Left lung (tissue), 10 donors: ENCODE data around the gene POLR2F. TPM values are rescaled to one million over a fixed set of nuclear protein-coding genes. Genes with fewer than 3 reads are reported as not detected.
A peak's percentile ranks its signal among the peaks of the same experiment; 100 is the strongest.

Source experiments
- ATAC-seq: fragments of 200-7000 bp; cut with Tn5 transposase; one replicate; pipeline ENCODE4 v1.9.1; 2020; ENCODE audit warnings: moderate library complexity
- DNase-seq, 4 donors: peaks; one replicate each; pipeline ENCODE4 v3.0.0-alpha.2; 2013 to 2020
- H3K27ac ChIP-seq, 2 donors: fragments of 200-600 bp; sonication (generic) in 1 of 2; one replicate each; pipeline versions ENCODE4 v1.5.0 to v1.8.0; 2020 to 2021
- H3K27me3 ChIP-seq, 2 donors: fragments of 200-600 bp; sonication (generic) in 1 of 2; one replicate each; pipeline versions ENCODE4 v1.5.0 to v1.8.0; 2020 to 2021
- H3K36me3 ChIP-seq, 2 donors: fragments of 200-600 bp; sonication (generic) in 1 of 2; one replicate each; pipeline versions ENCODE4 v1.5.0 to v1.8.0; 2020 to 2021
- H3K4me1 ChIP-seq, 2 donors: fragments of 200-600 bp; one replicate each; pipeline ENCODE4 v1.8.0; 2021
- H3K4me3 ChIP-seq, 2 donors: fragments of 200-600 bp; sonication (generic) in 1 of 2; one replicate each; pipeline versions ENCODE4 v1.5.0 to v1.8.0; 2020 to 2021; ENCODE audit warnings: mild to moderate bottlenecking in 1 of 2
- H3K9me3 ChIP-seq, 2 donors: fragments of 200-600 bp; sonication (generic) in 1 of 2; one replicate each; pipeline versions ENCODE4 v1.5.0 to v1.8.0; 2020 to 2021
- intact Hi-C, 2 donors: fragments of 100-400 bp; cut with DNase I; formaldehyde crosslinking; loops; one replicate each; pipeline versions ENCODE4 v1.11.2 to v1.14.2; 2022
- polyA plus RNA-seq, 6 donors: library from polyadenylated mRNA; unstranded; fragments of 120-200 nt; gene quantifications; one replicate each; pipeline ENCODE4 v1.2.1, GENCODE V29; 2013; ENCODE audit not compliant: insufficient read length in 6 of 6
- total RNA-seq, 2 donors: library from RNA; stranded (reverse); fragmentation: NEBNext Ultra II Directional; extraction: Animal tissue kit (Norgen Biotek cat#: 25700); gene quantifications; one replicate each; pipeline ENCODE4 v1.2.1, GENCODE V29; 2021
- TF ChIP-seq, protein P1 (sequence below), 2 donors: fragments of 200-600 bp; sonication (generic) in 1 of 2; IDR thresholded peaks; one replicate each; pipeline versions ENCODE4 v1.5.0 to v1.8.0; 2021; ENCODE audit warnings: antibody characterized with exemption in 2 of 2
- donor health status: DM: no; HTN: yes; CAD: no.
- donor health status: DM: no; HTN: no; CAD: no.

Gene POLR2F
- total and polyA plus RNA-seq, 8 donors = 49.2 to 66.0 (median 60.2) TPM

GRCh38 chr22:37961062-37961461 is 7.6 kb downstream of the POLR2F start:
- TF ChIP-seq, protein P1, sequence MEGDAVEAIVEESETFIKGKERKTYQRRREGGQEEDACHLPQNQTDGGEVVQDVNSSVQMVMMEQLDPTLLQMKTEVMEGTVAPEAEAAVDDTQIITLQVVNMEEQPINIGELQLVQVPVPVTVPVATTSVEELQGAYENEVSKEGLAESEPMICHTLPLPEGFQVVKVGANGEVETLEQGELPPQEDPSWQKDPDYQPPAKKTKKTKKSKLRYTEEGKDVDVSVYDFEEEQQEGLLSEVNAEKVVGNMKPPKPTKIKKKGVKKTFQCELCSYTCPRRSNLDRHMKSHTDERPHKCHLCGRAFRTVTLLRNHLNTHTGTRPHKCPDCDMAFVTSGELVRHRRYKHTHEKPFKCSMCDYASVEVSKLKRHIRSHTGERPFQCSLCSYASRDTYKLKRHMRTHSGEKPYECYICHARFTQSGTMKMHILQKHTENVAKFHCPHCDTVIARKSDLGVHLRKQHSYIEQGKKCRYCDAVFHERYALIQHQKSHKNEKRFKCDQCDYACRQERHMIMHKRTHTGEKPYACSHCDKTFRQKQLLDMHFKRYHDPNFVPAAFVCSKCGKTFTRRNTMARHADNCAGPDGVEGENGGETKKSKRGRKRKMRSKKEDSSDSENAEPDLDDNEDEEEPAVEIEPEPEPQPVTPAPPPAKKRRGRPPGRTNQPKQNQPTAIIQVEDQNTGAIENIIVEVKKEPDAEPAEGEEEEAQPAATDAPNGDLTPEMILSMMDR (IDR thresholded peaks at IDR 0.05) = no peak
- Histone ChIP-seq H3K27me3 (no peaks in the 10 kb centered on the region), H3K36me3 (peaks cover 0 to 94% of the 10 kb centered on the region in 2 donors), H3K9me3 (no peaks in the 10 kb centered on the region), H3K4me3 (no peak overlapping the region), H3K4me1 (peaks cover 0 to 3% of the 10 kb centered on the region in 2 donors), H3K27ac (no peak overlapping the region)
- no peak for DNase-seq
- ATAC-seq = no peak
- intact Hi-C loops = loop anchor here in 1 of 2 donors (10.0 kb wide), 2 partner anchors 76 to 136 kb away; partner anchors contain the start of gene GALR3

- peak in 1 of 4 donors; percentile 18 for DNase-seq
- Histone ChIP-seq H3K4me1 (peaks cover 0 to 3% of the 10 kb centered on the region in 2 donors), H3K9me3 (no peaks in the 10 kb centered on the region), H3K36me3 (peaks cover 0 to 75% of the 10 kb centered on the region in 2 donors), H3K27ac (no peak overlapping the region), H3K4me3 (no peak overlapping the region), H3K27me3 (no peaks in the 10 kb centered on the region)
- TF ChIP-seq, protein P1 (IDR thresholded peaks at IDR 0.05) = no peak
- ATAC-seq = peak; percentile 27
- intact Hi-C loops = loop anchor here in 1 of 2 donors (10.0 kb wide), 2 partner anchors 81 to 141 kb away; partner anchors contain the start of gene GALR3
These were observed 12.6 kb downstream of the POLR2F start for GRCh38 chr22:37965940-37966664.

GRCh38 chr22:37967147-37967546 is 13.6 kb downstream of the POLR2F start:
- Histone ChIP-seq H3K36me3 (peaks cover 0 to 65% of the 10 kb centered on the region in 2 donors), H3K4me1 (peaks cover 0 to 3% of the 10 kb centered on the region in 2 donors), H3K4me3 (no peak overlapping the region), H3K27ac (no peak overlapping the region), H3K27me3 (no peaks in the 10 kb centered on the region), H3K9me3 (no peaks in the 10 kb centered on the region)
- intact Hi-C loops = loop anchor here in 1 of 2 donors (10.0 kb wide), 2 partner anchors 82 to 142 kb away; partner anchors contain the start of gene GALR3
- TF ChIP-seq, protein P1 (IDR thresholded peaks at IDR 0.05) = no peak
- ATAC-seq (no peak), DNase-seq (no peak)

DNA sequence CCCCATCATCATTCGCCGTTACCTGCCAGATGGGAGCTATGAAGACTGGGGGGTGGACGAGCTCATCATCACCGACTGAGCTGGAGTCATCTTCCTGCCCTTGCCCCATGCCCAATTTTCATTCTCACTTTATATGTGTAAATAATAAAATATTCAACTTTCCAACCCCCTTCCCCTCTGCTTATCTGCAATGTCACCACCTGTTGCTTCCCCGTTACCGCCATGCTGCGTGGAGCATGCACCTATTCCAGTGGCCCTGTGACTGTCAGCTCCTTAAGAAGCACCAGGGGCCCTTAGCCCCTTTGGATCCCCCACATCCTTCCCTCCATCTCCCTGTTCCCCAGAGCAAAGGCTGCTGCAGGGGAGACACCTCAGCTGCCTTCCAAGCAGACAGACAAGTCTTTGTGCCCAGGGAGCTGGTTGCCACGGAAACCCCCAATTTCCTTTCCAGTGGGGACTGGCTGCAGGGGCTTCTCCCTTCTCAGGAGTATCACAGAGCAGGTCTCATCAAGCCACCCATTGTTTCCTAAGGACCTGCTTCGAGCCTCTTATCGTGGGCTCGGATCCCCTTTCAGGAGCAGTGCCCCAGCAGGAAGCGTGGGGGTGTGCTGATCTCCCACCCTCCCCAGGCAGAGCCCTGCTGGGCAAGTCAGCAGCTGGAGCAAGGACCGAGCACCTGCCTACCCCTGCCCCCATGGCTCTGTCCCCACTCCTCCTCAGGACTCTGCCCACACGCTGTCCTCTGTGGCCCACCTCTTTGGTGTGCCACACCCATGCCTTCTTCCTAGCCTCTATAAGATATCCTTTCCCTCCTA is 14.3 kb downstream of the POLR2F start:
- intact Hi-C loops = loop anchor here in 1 of 2 donors (10.0 kb wide), 2 partner anchors 83 to 143 kb away; partner anchors contain the start of gene GALR3
- peaks cover 0 to 58% of the 10 kb centered on the region in 2 donors for H3K36me3 ChIP-seq
- no peaks in the 10 kb centered on the region for H3K9me3 ChIP-seq
- no peaks in the 10 kb centered on the region for H3K27me3 ChIP-seq
- H3K4me3 ChIP-seq = no peak overlapping the region
- TF ChIP-seq, protein P1 (IDR thresholded peaks at IDR 0.05) = no peak
- H3K27ac ChIP-seq = no peak overlapping the region
- DNase-seq = peak in 1 of 4 donors; percentile 39
- H3K4me1 ChIP-seq = peaks cover 0 to 3% of the 10 kb centered on the region in 2 donors
- ATAC-seq = no peak
